GM18508 (cell line): Measurements from ENCODE around the gene MCAM.

Experiments used
- ATAC-seq: cut with Tn5 transposase; IDR thresholded peaks from one replicate; pipeline ENCODE4 v1.9.1; 2021; ENCODE audit warnings: moderate number of reproducible peaks; ENCODE audit not compliant: insufficient read depth, unreplicated experiment

MCAM gene

GRCh38 chr11:119310682-119311052 lies 6.3 kb downstream of the MCAM start:
- ATAC-seq: no peak

DNA sequence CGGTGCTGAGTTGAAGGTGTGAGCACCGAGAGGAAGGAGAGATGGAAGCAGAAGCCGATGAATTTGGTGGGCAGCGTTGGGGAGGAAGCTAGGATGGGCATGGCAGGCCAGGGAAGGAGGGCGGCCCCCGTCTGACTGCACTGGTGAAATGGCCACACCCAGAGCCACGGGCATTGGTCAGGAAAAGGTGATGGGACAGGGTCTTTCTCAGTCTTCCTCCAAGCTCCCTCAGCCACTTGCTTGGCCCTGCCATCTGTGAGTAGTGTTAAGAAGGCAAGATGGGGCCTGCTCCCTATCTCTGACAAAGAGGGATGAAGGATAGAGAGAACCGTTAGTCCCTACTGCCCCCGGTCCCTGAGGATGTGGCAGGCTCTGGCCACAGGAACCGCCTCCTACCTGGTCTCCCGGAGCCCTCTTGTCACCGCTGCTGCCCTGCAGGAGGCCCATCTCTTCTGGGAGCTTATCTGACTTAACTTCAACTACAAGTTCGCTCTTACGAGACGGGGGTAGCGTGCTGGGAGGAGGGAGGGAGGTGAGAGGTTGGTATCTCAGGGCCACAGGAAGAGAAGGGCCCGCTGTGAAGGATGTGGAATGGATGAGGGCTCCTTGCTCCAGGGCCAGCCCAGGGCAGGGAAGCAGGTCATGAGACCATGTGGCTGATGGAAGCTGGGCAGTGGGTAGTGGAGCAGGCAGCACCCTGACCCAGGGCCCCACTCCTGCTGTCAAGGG lies 6.8 kb downstream of the MCAM start:
- no peak for ATAC-seq

DNA sequence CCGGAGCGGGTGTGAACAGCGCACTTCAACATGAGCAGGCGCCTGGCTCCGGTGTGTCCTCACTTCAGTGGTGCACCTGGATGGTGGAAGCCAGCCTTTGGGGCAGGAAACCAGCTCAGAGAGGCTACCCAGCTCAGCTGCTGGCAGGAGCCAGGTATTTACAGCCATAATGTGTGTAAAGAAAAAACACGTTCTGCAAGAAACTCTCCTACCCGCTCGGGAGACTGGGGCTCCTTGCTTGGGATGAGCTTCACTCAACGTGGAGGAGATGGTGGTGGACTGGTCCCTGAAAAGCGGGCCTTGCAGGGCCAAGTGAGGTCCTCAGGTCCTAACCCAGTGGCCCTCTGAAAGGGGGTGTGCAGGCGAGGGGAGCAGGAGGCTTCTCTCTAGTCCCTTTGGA lies 7.5 kb downstream of the MCAM start:
- ATAC-seq: no peak

GRCh38 chr11:119307974-119308373 lies 9.0 kb downstream of the MCAM start:
- ATAC-seq: no peak

- no peak for ATAC-seq
Measured at GRCh38 chr11:119307219-119307618, 9.7 kb downstream of the MCAM start.

- ATAC-seq: no peak
Measured at GRCh38 chr11:119306373-119306890, 10.5 kb downstream of the MCAM start.

DNA sequence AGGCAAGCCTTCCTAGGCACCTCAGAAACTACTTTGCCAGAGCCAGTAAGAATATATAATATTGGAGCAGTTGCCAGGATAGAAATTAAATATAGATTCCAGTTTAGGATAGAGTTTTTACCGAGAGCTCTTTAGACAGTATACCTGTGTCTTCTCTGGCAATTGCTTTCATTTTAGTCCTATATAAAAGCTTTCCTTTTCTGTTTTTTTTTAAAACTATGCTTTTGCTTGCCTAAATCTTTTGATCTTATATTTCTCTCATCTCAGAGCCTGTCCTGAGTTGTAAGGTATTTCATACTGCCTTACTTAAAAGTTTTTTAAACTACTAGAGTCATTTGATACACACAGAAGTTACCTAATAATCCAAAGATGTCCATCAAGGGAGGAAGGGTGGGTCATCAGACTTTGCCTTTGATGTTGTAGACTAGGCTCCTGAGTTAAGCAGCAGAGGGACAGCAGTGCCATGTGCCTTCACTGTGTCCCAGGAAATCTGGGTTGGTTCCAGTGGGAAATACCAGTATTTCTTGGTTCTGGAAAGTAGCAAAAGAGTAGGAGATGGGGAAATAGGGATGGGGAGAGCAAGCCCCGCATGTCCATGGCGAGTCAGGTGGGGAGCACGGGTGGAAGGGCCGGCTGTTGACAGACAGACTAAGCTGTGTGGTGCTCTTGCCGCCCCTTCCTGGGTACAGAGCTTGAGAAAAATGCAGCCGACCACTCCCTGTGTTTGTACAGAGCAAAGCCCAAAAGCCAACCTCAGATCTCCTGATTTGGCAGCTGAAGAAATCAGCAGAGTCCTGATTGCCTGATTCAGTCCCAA lies 11.2 kb downstream of the MCAM start:
- ATAC-seq: no peak

GRCh38 chr11:119303227-119303718 lies 13.7 kb downstream of the MCAM start:
- ATAC-seq: no peak

GRCh38 chr11:119300198-119300964 lies 16.5 kb downstream of the MCAM start:
- ATAC-seq: no peak

GRCh38 chr11:119299416-119299815 lies 17.5 kb downstream of the MCAM start:
- no peak for ATAC-seq

GRCh38 chr11:119298726-119299125 lies 18.2 kb downstream of the MCAM start:
- ATAC-seq: no peak

GRCh38 chr11:119297938-119298337 lies 19.0 kb downstream of the MCAM start:
- ATAC-seq: no peak

GRCh38 chr11:119295178-119295577 lies 21.8 kb downstream of the MCAM start:
- ATAC-seq: no peak

- no peak for ATAC-seq
Measured at GRCh38 chr11:119293461-119293860, 23.5 kb downstream of the MCAM start.

DNA sequence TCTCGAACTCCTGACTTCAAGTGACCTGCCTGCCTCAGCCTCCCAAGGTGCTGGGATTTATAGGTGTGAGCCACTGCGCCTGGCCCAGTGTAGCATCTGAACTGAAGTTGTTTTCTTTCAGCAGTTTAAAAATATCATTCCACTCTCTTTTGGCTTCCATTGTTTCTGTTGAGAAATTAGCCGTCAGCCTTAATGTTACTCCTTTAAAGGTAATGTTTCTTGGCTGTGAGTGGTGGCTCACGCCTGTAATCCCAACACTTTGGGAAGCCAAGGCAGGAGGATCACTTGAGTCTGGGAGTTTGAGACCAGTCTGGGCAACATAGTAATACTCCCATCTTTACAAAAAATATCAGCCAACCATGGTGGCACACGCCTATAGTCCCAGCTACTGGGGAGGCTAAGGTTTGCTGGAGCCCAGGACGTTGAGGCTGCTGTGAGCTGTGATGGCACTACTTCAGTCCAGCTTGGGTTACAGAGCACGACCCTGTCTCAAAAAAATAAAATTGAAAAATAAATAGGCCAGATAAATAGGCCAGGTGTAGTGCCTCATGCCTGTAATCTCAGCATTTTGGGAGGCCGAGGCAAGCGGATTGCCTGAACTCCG lies 25.9 kb downstream of the MCAM start:
- ATAC-seq: no peak

- ATAC-seq: no peak
Measured at GRCh38 chr11:119288219-119288618, 28.7 kb downstream of the MCAM start.

DNA sequence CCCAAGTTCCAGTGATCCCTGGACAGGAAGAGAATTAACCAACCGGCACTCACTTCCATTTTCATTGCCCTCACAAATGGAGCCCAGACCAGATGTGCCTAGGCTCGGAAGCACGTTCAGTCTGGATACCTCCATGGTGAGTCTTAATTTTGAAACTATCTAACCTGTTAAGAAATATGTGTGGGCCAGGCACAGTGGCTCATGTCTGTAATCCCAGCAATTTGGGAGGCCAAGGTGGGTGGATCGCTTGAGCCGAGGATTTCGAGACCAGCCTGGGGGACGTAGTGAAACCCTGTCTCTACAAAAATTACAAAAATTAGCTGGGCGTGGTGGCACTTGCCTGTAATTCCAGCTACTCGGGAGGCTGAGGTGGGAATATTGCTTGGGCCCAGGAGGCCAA lies 31.5 kb downstream of the MCAM start:
- no peak for ATAC-seq

GRCh38 chr11:119284344-119285157 lies 32.4 kb downstream of the MCAM start:
- ATAC-seq: no peak

GRCh38 chr11:119282495-119282894 lies 34.4 kb downstream of the MCAM start:
- no peak for ATAC-seq
